Measurements from ENCODE around the gene SIRPB2.

Gene SIRPB2

GRCh38 chr20:1460275-1460674 is 30.9 kb downstream of the SIRPB2 start:
- no peak for DNase-seq (ENCODE audit: low read depth)
- no peak overlapping the region for H3K4me3 ChIP-seq (ENCODE audit: control insufficient read depth, low read depth, low read length)
- TF ChIP-seq, protein P1, sequence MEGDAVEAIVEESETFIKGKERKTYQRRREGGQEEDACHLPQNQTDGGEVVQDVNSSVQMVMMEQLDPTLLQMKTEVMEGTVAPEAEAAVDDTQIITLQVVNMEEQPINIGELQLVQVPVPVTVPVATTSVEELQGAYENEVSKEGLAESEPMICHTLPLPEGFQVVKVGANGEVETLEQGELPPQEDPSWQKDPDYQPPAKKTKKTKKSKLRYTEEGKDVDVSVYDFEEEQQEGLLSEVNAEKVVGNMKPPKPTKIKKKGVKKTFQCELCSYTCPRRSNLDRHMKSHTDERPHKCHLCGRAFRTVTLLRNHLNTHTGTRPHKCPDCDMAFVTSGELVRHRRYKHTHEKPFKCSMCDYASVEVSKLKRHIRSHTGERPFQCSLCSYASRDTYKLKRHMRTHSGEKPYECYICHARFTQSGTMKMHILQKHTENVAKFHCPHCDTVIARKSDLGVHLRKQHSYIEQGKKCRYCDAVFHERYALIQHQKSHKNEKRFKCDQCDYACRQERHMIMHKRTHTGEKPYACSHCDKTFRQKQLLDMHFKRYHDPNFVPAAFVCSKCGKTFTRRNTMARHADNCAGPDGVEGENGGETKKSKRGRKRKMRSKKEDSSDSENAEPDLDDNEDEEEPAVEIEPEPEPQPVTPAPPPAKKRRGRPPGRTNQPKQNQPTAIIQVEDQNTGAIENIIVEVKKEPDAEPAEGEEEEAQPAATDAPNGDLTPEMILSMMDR (IDR thresholded peaks at IDR 0.05; ENCODE audit: control insufficient read depth, insufficient read depth, low read depth, low read length, missing control alignments), result no peak

GRCh38 chr20:1457992-1458391 is 33.2 kb downstream of the SIRPB2 start:
- H3K4me3 ChIP-seq (ENCODE audit: control insufficient read depth, low read depth, low read length), result no peak overlapping the region
- DNase-seq (ENCODE audit: low read depth), result no peak
- TF ChIP-seq, protein P1 (IDR thresholded peaks at IDR 0.05; ENCODE audit: control insufficient read depth, insufficient read depth, low read depth, low read length, missing control alignments), result no peak

- TF ChIP-seq, protein P1 (IDR thresholded peaks at IDR 0.05; ENCODE audit: control insufficient read depth, insufficient read depth, low read depth, low read length, missing control alignments), result no peak
- no peak for DNase-seq (ENCODE audit: low read depth)
- no peak overlapping the region for H3K4me3 ChIP-seq (ENCODE audit: control insufficient read depth, low read depth, low read length)
These were observed 34.9 kb downstream of the SIRPB2 start for GRCh38 chr20:1456300-1456699.

DNA sequence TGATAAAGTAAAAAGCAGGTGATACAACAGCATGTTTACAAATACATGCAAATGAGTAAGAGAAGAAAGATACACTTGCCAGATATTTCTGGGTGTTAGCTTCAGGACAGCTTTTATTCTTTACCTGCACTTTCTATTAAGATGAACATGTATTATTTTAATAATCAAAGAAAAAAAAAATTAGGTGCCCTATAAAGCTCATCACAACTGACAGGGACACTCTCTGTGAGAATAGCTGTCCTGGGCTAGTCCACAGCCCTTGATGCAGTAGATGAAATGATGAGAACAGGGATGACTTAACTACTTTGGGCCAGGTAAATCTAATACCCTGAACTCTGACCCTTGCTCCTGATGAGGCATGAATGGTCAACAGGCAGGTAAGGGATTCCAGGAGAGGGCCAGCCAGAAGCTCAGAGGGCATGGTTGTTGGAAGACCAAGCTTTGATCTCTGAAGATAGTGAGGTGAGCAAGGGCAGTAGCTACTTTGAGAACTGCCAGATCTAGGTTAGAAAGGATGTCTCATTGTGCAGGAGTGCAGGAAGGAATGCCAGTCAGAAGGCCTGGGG is 40.2 kb downstream of the SIRPB2 start:
- TF ChIP-seq, protein P1 (IDR thresholded peaks at IDR 0.05; ENCODE audit: control insufficient read depth, insufficient read depth, low read depth, low read length, missing control alignments), result no peak
- H3K4me3 ChIP-seq (ENCODE audit: control insufficient read depth, low read depth, low read length), result no peak overlapping the region
- DNase-seq (ENCODE audit: low read depth), result no peak

GRCh38 chr20:1449370-1449769 is 41.9 kb downstream of the SIRPB2 start:
- TF ChIP-seq, protein P1 (IDR thresholded peaks at IDR 0.05; ENCODE audit: control insufficient read depth, insufficient read depth, low read depth, low read length, missing control alignments), result no peak
- no peak for DNase-seq (ENCODE audit: low read depth)
- no peak overlapping the region for H3K4me3 ChIP-seq (ENCODE audit: control insufficient read depth, low read depth, low read length)

DNA sequence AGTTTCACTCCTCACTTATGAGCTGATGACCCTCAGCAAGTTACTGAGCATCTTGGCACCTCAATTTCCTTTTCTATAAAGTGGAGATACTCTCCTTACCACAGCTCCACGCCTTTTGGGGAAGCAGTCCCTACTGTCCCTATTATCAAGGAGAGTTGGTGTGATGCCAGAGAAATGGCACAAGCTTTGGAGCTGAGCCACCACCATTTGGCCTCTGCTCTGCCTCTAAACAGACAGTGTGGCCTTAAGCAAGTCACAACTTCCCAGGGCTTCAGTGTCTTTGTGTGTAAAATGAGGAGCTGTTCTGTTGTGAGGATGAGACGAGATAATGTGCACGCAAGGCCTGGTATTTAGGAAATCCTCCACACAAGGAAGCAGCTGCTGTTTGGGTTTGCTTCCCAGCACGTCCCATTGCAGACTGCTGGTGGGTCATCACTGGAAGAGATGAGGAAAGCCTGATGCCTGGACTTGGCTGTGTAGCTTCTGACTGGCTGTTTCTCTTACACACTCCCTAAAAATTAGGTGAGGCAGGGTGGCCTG is 43.1 kb downstream of the SIRPB2 start:
- DNase-seq (ENCODE audit: low read depth), result no peak
- no peak overlapping the region for H3K4me3 ChIP-seq (ENCODE audit: control insufficient read depth, low read depth, low read length)
- TF ChIP-seq, protein P1 (IDR thresholded peaks at IDR 0.05; ENCODE audit: control insufficient read depth, insufficient read depth, low read depth, low read length, missing control alignments), result no peak
